CD4-positive, alpha-beta T cell treated with Interleukin-15 for 1 hour (primary cell): ENCODE data around the gene SNX5.
A peak's percentile ranks its signal among the peaks of the same experiment; 100 is the strongest.

Experiments used
- DNase-seq: peaks from one replicate; pipeline ENCODE4 v3.0.0-alpha.2; 2020

The SNX5 gene

GRCh38 chr20:17938871-17939619, 29.5 kb downstream of the SNX5 start:
- DNase-seq = peak; percentile 52

GRCh38 chr20:17936761-17937732, 31.5 kb downstream of the SNX5 start:
- DNase-seq = no peak

DNA sequence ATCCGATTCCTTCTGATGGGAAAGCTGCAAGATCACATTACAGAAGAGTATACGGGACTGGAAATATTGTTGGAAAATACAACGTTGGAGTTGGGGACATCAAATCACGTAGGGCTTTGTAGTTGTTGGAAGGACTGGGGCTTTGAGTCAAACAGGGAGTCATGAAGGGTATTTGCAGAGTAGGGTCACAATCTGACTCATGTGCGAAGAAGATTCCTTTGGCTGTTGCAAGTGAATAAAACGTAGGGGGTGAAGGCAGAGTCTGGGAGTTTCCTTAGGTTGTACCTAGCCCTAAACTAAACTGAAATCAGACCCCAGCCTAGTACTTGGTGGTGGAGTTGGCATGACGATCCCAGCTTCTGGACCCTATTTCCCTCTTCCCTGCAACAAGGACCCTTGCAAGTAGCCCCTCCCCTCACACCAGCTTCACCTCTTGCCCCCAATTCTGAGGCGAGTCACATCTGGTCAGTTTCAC, 32.3 kb downstream of the SNX5 start:
- no peak for DNase-seq

- no peak for DNase-seq
Measured at GRCh38 chr20:17935761-17936160, 32.8 kb downstream of the SNX5 start.

DNA sequence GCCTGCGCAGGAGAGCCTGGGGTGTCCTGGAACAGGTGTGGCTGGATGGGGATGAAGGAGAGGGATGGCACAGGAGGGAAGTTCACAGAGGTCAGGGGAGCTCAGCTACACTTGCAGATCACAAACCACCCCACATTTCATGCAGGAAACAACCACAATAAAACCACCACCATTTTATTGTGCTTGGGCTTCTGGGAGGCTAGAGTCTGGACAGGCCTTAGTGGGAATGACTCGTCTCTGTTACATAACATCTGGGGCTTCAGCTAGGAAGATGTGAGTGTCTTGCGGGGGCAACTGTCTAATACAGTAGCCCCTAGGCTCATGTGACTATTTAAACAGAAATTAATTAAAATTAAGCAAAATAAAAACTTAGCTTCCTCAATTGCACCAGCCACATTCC, 33.4 kb downstream of the SNX5 start:
- no peak for DNase-seq

DNA sequence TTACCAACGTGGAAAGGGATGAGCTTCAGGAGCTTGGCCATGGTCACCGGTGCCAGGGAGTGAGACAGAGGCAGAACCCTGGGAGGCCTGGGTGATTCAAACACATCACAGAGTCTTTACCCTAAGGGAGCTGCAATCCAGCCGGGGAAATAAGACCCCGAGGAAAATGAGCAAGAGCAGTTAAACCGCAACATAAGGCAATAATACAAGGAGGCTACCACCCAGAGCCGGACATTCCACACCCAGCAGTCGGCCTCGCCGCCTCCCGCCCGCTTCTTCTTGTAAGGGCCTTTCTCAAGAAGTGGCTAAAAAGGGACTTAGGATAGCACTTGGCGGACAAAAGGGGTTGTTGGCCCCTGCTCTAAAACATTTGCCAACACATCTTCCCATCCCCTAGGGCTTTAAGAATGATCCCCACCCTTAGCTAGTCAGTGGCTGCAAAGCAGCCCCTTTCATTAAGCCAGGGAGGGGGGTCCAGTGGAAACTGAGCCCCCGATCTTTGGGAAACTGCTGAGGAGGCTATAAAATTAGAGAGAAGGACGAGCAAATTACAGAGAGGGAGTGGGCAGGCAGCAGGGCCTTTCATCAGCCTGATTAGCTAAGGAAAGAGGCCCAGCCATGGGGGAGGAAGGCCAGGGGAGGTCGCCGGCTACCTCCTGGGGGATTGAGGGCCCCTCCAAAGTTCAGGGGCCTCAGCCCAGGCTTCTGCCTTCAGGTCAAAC, 34.3 kb downstream of the SNX5 start:
- DNase-seq = no peak

DNA sequence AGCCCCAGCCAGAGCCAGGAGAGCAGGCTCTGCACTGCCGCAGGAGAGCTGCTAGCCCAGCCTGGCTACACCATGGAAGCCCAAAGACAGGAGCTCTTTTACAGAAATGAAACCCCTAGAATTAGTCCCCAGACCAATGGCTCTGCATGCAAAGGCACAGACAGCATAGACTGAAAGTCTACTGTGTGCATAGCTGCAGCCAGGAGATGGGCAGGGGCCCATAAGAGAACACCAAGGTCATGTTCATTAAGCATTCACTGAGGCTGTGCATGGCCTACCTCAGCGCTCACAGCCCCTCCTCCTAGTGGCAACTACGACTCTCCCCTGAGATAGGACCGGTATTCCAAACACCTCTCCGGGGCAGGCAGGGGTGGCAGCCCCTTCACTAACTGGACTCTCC, 34.9 kb downstream of the SNX5 start:
- DNase-seq = no peak

DNA sequence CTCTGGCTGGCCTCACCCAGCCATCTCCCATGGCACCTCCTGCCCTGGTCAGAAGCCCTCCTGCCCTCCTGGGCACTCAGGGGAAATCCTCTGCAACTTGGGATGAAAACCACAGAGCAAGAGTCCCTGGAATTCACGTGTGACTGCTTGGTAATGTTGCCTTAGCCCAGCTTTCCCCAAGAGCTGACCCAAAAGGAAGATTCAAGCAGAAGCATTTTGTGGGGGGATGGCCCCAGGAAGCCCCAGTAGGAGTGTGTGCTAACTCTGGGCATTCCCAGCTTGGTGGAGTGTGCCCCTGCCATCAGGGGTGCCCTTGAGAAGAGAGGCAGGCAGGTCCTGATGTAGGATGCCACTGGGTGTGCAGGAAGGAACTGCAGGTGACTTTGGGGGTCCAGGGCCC, 35.5 kb downstream of the SNX5 start:
- DNase-seq = no peak

DNA sequence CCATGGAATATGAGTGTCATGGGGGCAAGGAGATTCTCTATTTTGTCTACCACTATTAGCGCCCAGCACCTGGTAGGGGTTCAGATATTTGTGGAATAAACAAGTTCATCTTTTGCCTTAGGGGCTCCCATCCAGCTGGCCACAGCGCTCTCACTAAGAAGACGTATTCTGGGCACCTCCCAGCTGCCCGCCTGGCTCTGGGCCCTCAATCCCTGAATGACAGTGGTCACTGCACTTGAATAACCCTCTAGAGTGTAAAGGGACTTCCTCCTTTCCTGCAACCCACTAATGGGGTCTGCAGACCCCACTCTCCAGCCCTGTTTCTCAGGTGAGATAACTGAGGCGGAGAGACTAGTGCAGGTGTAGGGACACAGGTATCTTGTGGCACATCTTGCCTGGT, 36.2 kb downstream of the SNX5 start:
- DNase-seq = no peak

DNA sequence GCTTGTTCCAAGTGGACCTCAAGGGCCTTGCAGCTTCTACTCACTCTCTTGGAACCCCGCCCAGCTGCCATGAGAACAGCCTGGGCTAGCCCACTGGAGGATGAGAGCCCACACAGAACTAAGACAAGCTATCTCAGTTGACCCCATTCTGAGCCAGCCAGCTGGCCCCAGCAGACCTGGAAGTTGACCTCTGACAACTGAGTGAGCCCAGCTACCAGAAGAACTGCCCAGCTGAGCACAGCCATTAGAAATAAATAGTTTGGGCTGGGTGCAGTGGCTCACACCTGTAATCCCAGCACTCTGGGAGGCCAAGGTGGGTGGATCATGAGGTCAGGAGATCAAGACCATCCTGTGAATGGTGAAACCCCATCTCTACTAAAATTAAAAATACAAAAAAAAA, 37.1 kb downstream of the SNX5 start:
- DNase-seq = no peak

GRCh38 chr20:17928633-17929311, 39.8 kb downstream of the SNX5 start:
- DNase-seq = no peak

DNA sequence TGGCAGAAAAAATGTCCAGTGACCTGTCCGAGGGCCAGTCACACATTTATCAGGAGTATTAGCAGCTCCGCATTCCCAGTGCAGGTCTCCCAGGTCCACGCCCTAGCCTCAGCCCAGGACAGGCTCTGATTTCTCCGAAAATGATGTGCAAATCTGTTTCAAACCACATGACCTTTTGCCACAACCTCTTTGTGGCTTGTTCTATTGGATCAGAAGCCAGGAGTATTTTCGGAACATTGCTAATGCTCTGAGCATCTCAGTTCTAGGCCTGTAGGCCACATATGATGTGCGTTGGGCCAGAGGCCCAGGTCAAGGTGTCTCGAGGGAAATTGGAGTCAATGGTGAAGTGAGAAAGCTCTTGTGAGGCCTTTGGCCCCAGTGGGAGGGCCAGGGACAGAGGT, 40.4 kb downstream of the SNX5 start:
- no peak for DNase-seq

DNA sequence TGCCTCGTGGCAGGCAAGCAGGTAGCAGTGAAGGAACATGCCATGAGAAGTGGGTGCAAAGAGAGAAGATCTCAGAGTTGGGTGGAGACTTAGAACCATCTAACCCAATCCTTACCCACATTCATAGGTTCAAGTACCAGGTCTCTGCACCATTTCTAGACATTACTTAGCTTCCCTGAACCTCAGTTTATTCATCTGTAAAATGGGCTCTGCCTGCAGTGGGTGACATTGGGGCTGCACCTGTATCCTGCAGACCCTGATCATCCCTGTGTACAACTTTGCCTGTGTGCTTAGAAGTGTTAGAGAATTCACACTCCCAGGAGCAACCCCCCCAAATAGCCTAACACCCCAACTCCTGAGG, 42.7 kb downstream of the SNX5 start:
- no peak for DNase-seq

GRCh38 chr20:17925141-17925939, 43.3 kb downstream of the SNX5 start:
- no peak for DNase-seq

DNA sequence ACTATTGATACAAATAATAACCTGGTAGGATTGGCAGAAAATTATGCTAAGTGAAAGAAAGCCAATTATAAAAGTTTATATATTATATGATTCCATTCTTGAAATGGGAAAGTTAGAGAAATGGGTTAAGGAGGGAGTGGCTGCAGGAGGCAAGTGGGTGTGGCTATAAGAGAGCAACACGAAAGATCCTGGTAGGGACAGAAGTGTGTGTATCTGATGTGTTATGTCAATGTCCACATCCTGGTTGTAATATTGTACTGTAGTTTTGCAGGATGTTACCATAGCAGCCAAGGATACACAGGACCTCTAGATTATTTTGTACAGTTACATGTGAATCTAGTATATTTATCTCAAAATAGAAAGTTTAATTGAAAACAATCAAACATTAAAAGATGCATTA, 46.8 kb downstream of the SNX5 start:
- no peak for DNase-seq

- no peak for DNase-seq
Measured at GRCh38 chr20:17919149-17919548, 49.4 kb downstream of the SNX5 start.

GRCh38 chr20:17917832-17918618, 50.6 kb downstream of the SNX5 start:
- no peak for DNase-seq

- DNase-seq = no peak
Measured at GRCh38 chr20:17916433-17916891, 52.1 kb downstream of the SNX5 start.

DNA sequence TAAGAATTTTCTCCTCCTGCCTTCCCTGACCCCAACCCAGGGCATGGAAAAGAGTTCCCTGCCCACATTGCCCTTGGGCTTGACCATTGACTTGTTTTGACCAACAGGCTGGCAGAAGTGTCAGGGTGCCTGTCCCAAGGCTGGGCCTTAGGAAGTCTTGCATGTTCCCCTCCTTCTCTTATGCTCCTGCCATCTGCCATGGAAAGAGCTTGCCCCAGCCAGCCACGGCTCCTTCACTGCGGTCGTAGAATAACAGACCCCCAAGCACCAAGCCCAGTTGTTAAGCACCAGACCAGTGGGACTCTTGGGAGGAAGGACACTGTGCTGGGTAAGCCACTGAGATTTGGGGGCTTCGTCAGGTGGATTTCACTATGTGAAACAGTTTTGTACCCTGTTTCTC, 53.6 kb downstream of the SNX5 start:
- no peak for DNase-seq

DNA sequence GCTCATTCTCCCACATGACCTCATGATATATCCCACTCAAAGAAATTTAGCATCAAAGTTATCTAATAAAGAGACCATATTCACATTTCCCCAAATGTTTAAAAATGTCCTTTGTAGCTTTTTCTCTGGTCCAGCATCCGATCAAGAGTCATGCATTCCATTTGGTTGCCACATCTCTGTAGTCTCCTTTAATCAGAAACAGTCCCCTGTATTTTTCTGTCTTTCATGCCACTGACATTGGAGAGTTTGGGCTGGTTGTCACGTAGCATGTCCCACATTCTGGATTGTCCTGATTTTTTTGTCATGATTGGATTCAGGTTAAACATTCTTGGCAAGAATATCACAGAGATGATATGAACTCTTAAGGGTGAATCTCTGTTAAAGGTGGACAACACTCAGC, 55.7 kb downstream of the SNX5 start:
- no peak for DNase-seq

DNA sequence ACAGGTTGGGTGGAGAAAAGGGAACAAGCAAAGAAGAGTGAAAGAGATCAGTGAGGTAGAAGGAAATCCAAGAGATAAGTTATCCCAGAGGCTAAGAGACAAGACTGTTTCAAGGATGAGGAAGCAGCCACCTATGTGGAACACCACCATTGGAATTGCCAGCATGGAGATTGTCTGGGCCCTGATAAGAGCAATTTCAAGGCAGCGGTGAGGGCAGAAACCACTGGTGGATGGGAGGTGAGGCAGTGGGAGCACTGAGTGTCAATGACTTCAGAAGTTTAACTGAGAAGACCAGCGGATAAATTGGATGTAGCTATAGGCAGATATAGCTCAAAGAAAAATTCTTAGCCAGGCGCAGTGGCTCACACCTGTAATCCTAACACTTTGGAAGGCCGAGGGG, 56.7 kb downstream of the SNX5 start:
- DNase-seq = no peak
